NB4 (cell line): ENCODE data around the gene WDR70.

Experiments used
- DNase-seq: peaks from one replicate; pipeline ENCODE4 v3.0.0; 2010; ENCODE audit warnings: low read depth
- H3K4me3 ChIP-seq: one replicate; pipeline ENCODE4 v1.5.1; 2011; ENCODE audit warnings: mild to moderate bottlenecking, low read depth, low read length, moderate library complexity
- MYC ChIP-seq: IDR thresholded peaks from 2 replicates; pipeline ENCODE4 v1.6.1; 2011; ENCODE audit warnings: low read depth, low read length
- POLR2A ChIP-seq: IDR thresholded peaks from 2 replicates; pipeline ENCODE4 v1.6.1; 2011; ENCODE audit warnings: mild to moderate bottlenecking; ENCODE audit not compliant: insufficient read length; ENCODE audit errors: extremely low read depth
- TF ChIP-seq, protein P1 (sequence below): IDR thresholded peaks from one replicate; pipeline ENCODE4 v1.5.1; 2012; ENCODE audit warnings: low read depth, low read length
- TF ChIP-seq, protein P2 (sequence below): IDR thresholded peaks from 2 replicates; pipeline ENCODE4 v1.6.1; 2011; ENCODE audit warnings: low read depth, low read length

Gene WDR70

DNA sequence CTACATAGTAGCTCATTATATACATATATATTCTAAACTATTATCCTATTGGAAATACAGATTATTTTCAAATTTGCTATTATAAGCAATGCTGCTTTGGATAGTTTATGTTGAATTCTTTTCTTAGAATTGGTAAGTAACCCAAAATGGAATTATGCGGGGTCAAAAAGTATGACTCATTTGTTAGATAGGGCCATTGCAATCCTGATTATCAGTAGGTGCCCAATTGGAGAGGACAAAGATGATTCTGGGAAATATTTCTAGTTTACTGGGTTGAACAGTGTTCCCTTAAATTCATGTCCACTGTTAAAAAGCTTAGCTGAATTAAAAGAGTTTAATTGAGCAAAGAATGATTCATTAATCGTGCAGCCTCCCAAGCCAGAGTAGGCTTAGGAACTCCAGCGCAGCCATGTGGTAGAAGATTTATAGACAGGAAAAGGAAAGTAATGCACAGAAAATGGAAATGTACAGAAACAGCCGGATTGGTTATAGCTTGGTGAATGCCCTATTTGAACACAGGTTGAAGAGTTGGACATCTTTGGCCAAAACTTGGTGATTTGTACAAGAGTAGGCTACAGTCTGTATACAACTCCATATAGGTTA lies 379.0 kb downstream of the WDR70 start:
- no peak for TF ChIP-seq MYC
- TF ChIP-seq, protein P1, sequence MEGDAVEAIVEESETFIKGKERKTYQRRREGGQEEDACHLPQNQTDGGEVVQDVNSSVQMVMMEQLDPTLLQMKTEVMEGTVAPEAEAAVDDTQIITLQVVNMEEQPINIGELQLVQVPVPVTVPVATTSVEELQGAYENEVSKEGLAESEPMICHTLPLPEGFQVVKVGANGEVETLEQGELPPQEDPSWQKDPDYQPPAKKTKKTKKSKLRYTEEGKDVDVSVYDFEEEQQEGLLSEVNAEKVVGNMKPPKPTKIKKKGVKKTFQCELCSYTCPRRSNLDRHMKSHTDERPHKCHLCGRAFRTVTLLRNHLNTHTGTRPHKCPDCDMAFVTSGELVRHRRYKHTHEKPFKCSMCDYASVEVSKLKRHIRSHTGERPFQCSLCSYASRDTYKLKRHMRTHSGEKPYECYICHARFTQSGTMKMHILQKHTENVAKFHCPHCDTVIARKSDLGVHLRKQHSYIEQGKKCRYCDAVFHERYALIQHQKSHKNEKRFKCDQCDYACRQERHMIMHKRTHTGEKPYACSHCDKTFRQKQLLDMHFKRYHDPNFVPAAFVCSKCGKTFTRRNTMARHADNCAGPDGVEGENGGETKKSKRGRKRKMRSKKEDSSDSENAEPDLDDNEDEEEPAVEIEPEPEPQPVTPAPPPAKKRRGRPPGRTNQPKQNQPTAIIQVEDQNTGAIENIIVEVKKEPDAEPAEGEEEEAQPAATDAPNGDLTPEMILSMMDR = no peak
- TF ChIP-seq POLR2A = no peak
- TF ChIP-seq, protein P2, sequence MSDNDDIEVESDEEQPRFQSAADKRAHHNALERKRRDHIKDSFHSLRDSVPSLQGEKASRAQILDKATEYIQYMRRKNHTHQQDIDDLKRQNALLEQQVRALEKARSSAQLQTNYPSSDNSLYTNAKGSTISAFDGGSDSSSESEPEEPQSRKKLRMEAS = no peak
- no peak for DNase-seq

DNA sequence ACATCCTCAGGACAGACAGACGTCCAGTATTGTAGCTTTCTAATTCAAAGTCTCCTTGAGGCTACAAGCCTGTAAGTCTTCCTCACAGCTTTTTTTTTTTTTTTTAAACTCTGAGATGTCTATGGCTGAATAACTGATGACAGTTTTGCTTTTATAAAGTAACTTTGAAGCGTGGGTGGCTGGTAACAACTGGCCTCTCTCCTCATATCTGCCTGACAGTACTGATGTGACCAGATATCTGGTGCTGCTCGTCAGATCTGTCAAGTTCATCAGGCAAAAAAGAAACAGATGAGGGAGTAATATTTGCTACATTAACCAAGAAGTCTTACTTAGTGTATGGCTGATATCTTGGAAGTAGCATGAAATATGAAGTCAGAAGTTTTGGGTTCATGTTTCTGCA lies 388.1 kb downstream of the WDR70 start:
- no peak for TF ChIP-seq MYC
- TF ChIP-seq, protein P2 = no peak
- TF ChIP-seq, protein P1 = no peak
- TF ChIP-seq POLR2A = no peak
- no peak overlapping the region for H3K4me3 ChIP-seq
- DNase-seq = no peak

More for the DNA sequence above, 379.0 kb downstream of the WDR70 start:
- H3K4me3 ChIP-seq = no peak overlapping the region

DNA sequence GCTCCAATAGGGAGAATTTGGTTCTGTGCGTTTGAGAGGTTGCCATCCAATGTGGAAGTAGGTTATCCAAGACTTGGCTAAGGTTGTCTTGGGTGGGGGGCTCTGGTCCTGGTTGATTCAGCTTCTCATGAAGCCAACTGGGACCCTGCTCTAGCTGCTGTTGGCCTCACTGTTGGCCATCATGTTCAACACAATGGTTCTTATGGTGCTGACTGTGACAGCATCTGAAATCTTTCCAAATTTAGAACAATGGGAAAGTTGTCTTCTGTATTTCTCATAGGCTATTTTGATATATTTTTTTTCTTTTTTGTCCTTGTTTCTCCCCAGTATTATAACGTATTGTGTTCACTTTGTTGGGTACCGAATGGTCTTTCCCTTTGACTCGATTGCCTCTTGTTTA lies 388.8 kb downstream of the WDR70 start:
- DNase-seq = no peak
- TF ChIP-seq, protein P1 = no peak
- TF ChIP-seq POLR2A = no peak
- TF ChIP-seq, protein P2 = no peak
- TF ChIP-seq MYC = no peak
- no peak overlapping the region for H3K4me3 ChIP-seq

DNA sequence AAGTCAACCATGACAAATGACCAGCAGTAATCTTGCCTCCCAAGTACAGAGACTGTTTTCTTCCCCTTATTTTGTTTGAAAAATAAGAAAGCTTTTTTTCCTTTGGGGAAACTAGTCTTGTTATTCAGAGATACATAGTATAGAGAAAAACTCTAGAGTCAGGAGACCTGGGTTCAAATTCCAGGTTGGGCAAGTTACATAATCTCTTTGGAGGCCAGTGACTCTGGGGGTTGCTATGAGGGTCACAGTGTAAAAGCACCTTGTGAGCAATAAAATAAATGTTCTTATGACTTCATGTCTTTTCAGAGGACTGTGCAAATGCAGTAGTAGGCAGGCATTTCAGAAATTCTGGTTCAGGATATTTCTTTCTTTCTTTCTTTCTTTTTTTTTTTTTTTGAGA lies 389.3 kb downstream of the WDR70 start:
- TF ChIP-seq, protein P1 = no peak
- no peak for TF ChIP-seq POLR2A
- no peak for TF ChIP-seq MYC
- TF ChIP-seq, protein P2 = no peak
- no peak for DNase-seq
- H3K4me3 ChIP-seq = no peak overlapping the region

DNA sequence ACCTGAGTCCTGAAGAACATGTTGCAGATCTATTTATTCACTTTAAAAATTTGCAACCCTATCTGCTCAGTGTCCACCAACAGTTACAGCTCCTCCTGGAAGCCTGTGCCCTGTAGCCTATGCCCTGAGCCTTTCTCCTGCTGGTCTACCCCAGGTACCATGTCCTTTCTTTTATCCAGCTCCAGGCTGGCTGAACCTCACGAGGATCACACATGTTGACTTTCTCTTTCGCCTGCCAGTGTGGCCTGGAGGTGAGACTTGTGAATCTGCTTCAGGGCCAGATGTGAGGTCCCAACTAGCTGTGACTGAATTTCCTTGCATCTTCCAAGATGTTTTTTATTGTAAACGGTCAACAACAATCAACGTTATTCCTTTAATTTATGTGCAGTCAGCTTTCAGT lies 390.0 kb downstream of the WDR70 start:
- TF ChIP-seq, protein P1 = no peak
- TF ChIP-seq POLR2A = no peak
- no peak for TF ChIP-seq MYC
- TF ChIP-seq, protein P2 = no peak
- DNase-seq = no peak
- H3K4me3 ChIP-seq = no peak overlapping the region
